Ecto neural progenitor cell (in vitro differentiated cells): ENCODE measurements around the gene EXD2.
A peak's percentile ranks its signal among the peaks of the same experiment; 100 is the strongest.
"Not testable (repeated sequence)": the region's sequence is repeated elsewhere in the genome, so short reads cannot be mapped to it uniquely, and the experiment has no call there.

ENCODE experiments used
- DNase-seq: peaks from one replicate; pipeline ENCODE4 v3.0.0-alpha.2; 2018; ENCODE audit warnings: low spot score

Gene EXD2

GRCh38 chr14:69252851-69253250, 61.6 kb downstream of the EXD2 start:
- no peak for DNase-seq

GRCh38 chr14:69259168-69259526, 67.8 kb downstream of the EXD2 start:
- DNase-seq, result no peak

- peak; percentile 86 for DNase-seq
Measured at GRCh38 chr14:69259527-69260189, 68.4 kb downstream of the EXD2 start, which contains the start of gene GALNT16. Gene GALNT16 (plus strand): TSS chr14:69260158. CDS start chr14:69260291, 133 bp downstream.

DNA sequence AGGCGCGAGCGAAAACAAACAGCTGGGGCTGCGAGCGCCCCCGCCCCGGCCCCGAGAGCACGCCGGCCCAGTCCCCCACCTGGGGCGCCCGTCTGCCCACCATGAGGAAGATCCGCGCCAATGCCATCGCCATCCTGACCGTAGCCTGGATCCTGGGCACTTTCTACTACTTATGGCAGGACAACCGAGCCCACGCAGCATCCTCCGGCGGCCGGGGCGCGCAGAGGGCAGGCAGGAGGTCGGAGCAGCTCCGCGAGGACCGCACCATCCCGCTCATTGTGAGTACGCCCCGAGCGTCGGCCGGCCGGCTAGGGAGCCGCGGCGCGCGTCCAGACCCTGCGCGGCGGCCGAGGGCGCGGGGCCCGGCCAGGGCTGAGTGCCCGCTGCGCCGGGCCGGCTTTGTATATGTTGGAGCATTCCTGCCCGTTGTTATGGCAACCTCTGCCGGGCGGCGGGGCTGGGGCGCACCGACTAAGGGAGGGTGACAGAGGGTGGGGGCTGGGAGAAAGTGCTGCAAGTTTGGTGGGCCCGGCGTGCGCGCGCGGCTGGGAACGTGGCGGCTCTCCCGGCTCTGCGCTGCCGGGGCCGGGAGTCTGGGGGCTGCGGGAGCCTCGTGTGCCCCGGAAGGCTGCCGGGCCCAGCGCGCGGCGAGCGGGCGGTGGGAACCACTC, 69.0 kb downstream of the EXD2 start:
- DNase-seq, result peak; percentile 83

DNA sequence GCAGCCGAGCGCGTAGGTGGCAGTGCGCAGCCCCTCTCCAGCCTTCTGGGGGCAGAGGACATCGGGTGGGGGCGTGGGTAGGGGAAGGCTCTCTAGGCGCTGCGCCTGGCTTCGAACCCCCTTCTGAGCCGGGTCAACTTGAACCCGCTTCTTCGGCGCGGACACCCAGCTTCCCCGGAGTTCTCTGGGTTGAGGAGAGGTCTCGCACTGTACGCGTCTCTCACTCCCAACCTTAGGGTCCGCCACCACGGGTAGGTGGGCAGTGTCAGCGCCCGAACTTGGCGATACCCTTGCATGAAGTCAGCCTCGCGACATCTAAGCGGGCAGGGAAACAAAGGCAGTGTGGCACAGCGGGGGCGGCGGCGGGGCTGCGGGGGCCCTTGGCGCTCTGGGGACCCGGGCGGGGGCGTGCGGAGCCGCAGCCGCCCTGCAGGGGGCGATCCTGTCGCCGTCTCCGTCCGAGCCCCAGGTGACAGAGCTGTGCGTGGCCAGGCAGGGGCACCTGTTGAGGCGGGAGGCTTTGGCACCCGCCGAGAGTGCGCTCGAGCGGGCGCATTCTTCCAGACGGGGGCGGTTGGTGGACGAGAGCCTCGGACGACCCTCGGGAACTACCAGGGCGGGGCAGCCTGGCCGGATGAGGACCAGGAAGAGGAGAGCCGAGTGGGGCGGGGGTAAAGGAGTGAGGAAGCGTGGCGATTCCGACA, 69.7 kb downstream of the EXD2 start:
- peak; percentile 81 for DNase-seq

GRCh38 chr14:69261761-69262331, 70.5 kb downstream of the EXD2 start:
- DNase-seq, result peak; percentile 61

GRCh38 chr14:69262516-69262915, 71.2 kb downstream of the EXD2 start:
- no peak for DNase-seq

DNA sequence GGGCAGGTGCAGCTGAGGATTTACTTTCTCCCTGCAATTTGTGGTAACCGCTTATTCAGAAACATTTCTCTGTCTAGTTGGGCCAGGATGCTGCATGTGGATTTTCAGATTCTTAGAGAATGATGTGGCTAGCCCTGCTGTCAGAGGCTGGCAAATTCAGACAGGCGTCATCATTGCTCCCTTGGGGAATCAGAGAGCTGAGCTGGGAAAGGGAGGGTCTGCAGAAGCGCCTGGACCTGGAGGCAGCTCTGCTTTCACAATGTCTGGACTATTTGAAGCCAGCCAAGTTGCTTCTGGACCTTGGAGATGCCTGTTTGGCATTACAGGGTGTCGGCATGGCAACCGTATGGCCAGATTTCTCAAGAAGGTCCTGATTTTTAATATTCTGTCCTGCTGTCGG, 72.1 kb downstream of the EXD2 start:
- DNase-seq, result no peak

DNA sequence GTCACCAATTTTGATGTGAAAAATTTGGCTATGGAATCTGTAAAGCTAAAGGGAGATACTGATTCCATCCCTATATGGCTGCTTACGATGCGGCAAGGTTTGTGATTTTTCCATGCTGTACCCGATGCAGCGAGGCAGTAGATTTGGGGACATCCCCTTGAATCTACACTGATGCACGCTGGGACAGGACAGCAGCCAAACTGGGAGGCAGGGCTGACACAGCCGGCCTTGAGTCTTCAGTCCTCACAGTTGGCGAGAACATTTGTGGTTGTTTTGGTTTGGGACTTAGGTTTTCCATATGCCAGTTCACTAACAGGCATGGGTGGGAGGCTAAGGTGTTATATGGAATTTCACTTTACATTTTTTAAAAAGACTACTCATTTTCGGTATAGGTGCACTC, 72.5 kb downstream of the EXD2 start:
- DNase-seq, result no peak

DNA sequence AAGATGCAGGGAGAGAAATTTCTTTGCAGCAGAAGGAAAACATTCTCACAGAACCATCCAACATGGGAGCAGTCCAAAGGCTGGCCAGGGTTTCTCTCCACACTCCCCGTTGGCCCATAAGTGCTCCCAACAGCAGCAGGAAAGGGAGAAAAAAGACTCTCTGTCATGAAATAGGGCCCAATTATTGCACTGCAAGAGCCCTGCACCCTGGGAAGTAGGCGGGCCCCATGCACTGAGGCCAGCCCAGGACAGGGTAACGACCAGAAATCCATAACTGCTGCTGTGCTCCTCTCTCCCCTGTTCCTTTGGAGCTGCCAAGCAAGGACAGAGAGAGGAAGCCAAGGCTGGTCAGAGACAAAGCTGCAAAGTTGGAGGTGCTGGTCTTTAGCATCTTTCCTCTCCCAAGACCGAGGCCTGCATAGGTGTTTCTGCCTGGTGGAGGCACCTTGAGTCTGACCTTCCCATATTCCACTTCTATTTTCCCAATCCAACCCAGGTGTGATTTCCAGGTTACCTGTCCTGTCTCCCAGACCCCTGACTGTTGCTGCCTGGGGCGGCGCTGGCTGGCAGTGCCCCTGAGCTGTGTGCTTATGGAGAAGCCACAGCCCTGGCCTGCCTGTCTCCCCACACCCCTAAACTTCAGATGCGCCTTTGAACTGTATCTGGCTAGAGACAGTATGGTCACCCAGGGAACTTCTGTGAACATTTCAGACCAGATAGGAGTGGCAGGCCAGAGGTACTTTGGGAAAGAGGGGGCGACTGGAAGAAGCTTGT, 75.5 kb downstream of the EXD2 start:
- no peak for DNase-seq

DNA sequence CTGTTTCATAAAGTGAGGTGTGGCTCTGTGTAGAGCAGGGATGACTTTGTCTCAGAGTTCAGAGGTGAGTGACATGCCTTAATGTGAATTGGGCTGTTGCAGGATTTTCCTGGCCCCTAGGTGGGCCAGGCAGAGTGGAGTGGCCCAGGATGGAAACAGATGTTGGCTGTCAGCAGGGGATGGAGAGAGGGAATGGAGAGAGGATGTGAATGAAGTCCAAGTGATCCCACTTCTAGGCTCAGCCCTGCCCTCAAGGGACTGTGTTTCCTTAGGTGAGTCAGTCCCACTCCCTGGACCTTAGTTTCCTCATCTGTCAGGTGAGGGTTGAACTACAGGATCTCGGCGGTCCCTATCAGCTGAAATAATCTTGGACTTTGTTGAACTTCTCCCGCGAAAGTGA, 76.2 kb downstream of the EXD2 start:
- no peak for DNase-seq

- no peak for DNase-seq
Measured at GRCh38 chr14:69268223-69268622, 76.9 kb downstream of the EXD2 start.

GRCh38 chr14:69268763-69269162, 77.5 kb downstream of the EXD2 start:
- no peak for DNase-seq

DNA sequence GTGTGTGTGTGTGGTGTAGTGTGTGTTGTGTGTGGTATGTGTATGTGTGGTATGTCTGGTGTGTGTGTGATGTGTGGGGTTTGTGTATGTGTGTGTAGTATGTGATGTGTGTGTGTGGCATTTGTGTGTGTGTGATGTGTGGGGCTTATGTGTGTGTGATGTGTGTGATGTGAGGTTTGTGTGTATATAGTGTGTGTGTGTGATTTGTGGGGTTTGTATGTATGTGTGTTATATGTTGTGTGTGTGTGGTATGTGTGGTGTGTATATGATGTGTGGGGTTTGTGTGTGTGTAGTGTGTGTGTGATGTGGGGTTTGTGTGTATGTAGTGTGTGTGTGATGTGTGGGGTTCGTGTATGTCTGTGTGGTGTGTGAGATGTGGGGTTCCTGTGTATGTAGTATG, 78.1 kb downstream of the EXD2 start:
- no peak for DNase-seq

DNA sequence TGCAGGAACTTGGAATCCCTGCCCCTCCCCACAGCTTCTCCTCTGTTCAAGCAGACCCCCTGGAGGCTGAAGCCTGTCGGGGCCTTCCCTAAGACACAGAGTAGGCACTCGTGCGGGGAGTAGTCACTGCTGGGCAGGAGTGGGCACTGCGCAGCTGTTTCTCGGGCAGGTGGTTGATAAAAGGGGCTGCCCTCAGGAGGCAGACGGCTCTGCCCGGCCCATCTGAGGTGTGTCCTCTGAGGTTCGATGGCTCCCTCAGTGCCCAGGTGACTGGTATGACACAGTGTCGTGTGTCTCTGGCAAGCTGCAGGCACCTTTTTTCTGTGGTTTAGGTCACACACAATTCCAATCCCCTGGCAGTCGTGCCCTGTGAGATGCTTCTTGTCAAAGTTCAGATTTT, 78.8 kb downstream of the EXD2 start:
- no peak for DNase-seq

- no peak for DNase-seq
Measured at GRCh38 chr14:69270795-69271708, 79.8 kb downstream of the EXD2 start.

- no peak for DNase-seq
Measured at GRCh38 chr14:69274321-69274720, 83.0 kb downstream of the EXD2 start.

GRCh38 chr14:69275331-69275730, 84.0 kb downstream of the EXD2 start:
- no peak for DNase-seq

DNA sequence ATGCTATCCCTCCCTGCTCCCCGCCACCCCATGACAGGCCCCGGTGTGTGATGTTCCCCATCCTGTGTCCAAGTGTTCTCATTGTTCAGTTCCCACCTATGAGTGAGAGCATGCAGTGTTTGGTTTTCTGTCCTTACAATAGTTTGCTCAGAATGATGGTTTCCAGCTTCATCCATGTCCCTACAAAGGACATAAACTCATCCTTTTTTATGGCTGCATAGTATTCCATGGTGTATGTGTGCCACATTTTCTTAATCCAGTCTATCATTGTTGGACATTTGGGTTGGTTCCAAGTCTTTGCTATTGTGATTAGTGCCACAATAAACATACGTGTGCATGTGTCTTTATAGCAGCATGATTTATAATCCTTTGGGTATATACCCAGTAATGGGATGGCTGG, 86.1 kb downstream of the EXD2 start:
- not testable (repeated sequence) for DNase-seq

DNA sequence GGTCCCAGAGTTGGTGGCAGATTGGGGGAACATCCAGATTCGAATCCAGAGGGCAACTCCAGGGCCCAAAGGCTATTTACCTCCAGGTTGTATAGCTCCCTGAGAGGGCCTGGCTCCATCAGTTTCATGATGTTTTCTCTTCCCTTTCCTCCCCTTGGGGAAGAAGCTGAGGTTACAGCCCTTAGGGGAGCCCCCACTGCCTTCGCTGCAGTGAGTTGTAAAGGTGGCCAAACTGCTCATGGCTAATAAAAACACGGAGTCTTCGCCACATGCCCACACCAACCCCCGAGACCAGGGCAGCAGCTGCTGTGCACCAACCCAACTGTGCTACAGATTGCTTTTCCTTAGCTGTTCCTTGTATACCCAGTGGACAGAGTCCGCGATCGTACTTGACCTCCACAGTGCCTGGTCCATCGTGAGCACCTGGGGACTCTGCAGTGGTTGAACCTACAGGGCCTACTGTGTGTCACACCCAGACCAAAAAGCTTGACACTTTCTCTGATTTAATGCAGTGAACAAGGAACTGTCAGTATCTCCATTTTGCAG, 89.5 kb downstream of the EXD2 start:
- no peak for DNase-seq
